Measurements from ENCODE around the gene SLC44A5. TPM values are rescaled to one million over a fixed set of nuclear protein-coding genes. Genes with fewer than 3 reads are reported as not detected.
"Not testable (repeated sequence)": the region's sequence is repeated elsewhere in the genome, so short reads cannot be mapped to it uniquely, and the experiment has no call there.

SLC44A5 gene
- total and polyA plus RNA-seq, 8 donors = 0.12 to 6.7 (median 3.9) TPM; not detected in 3

- 77 to 87% (median 85%) methylated on average over 4 of the region's 4 CpGs for WGBS, 5 donors
- Histone ChIP-seq H3K4me1 (no peaks in the 10 kb centered on the region), H3K9me3 (no peaks in the 10 kb centered on the region), H3K27ac (no peak overlapping the region), H3K36me3 (no peaks in the 10 kb centered on the region), H3K4me3 (no peak overlapping the region), H3K27me3 (peaks cover 0 to 13% (median 0%) of the 10 kb centered on the region in 3 donors)
- intact Hi-C loops (cut with DNase I; ENCODE audit: low total_unique reads) = no loop called here
- TF ChIP-seq EP300 (IDR thresholded peaks at IDR 0.05) = no peak
- TF ChIP-seq POLR2AphosphoS5 (IDR thresholded peaks at IDR 0.05) = no peak
- TF ChIP-seq POLR2A (IDR thresholded peaks at IDR 0.05) = no peak
- no peak for TF ChIP-seq CTCF (IDR thresholded peaks at IDR 0.05)
- no peak for DNase-seq
Observed at GRCh38 chr1:75258351-75258750, 352.6 kb downstream of the SLC44A5 start.

DNA sequence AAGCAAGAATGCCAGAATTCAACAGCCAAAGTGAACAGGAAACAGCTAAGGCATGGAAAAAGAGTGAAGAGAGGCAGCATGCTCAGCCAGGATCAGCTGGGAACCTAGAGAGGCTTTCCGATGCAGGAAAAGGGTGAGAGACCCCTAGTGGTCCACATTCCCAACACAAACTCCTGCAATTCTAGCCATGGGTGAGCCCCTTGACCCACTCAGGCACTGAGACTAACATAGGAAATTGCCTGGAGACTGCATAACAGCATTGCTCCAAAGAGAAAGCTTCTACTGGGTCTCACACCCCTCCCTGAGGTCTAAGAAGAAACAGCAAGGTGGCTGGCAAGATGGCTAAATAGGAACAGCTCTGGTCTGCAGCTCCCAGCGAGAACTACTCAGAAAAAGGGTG is 353.5 kb downstream of the SLC44A5 start:
- DNase-seq = no peak
- 48 to 62% (median 52%) methylated on average over 2 of the region's 2 CpGs for WGBS, 5 donors
- Histone ChIP-seq H3K4me3 (no peak overlapping the region), H3K9me3 (no peaks in the 10 kb centered on the region), H3K27ac (no peak overlapping the region), H3K27me3 (peaks cover 0 to 13% (median 0%) of the 10 kb centered on the region in 3 donors), H3K4me1 (no peaks in the 10 kb centered on the region), H3K36me3 (no peaks in the 10 kb centered on the region)
- TF ChIP-seq POLR2A (IDR thresholded peaks at IDR 0.05) (no peak), EP300 (IDR thresholded peaks at IDR 0.05) (no peak), POLR2AphosphoS5 (IDR thresholded peaks at IDR 0.05) (no peak), CTCF (IDR thresholded peaks at IDR 0.05) (no peak)
- intact Hi-C loops (cut with DNase I; ENCODE audit: low total_unique reads) = no loop called here

- DNase-seq; H3K4me1 ChIP-seq; H3K27ac ChIP-seq; H3K4me3 ChIP-seq; H3K36me3 ChIP-seq; H3K9me3 ChIP-seq; intact Hi-C loops (cut with DNase I; ENCODE audit: low total_unique reads); H3K27me3 ChIP-seq: not testable (repeated sequence)
- 74 to 85% (median 80%) methylated on average over 4 of the region's 4 CpGs for WGBS, 5 donors
Observed at GRCh38 chr1:75250114-75250513, 360.8 kb downstream of the SLC44A5 start.

- no peak for DNase-seq
- no peak overlapping the region for H3K27ac ChIP-seq
- H3K4me3 ChIP-seq = no peak overlapping the region
- no peaks in the 10 kb centered on the region for H3K9me3 ChIP-seq
- H3K4me1 ChIP-seq = no peaks in the 10 kb centered on the region
- TF ChIP-seq POLR2A (IDR thresholded peaks at IDR 0.05) (no peak), EP300 (IDR thresholded peaks at IDR 0.05) (no peak), POLR2AphosphoS5 (IDR thresholded peaks at IDR 0.05) (no peak), CTCF (IDR thresholded peaks at IDR 0.05) (no peak)
- no peaks in the 10 kb centered on the region for H3K36me3 ChIP-seq
- intact Hi-C loops (cut with DNase I; ENCODE audit: low total_unique reads) = no loop called here
- no peaks in the 10 kb centered on the region for H3K27me3 ChIP-seq
Observed at GRCh38 chr1:75245239-75245638, 365.7 kb downstream of the SLC44A5 start.

- Histone ChIP-seq H3K27me3 (no peaks in the 10 kb centered on the region), H3K4me3 (no peak overlapping the region), H3K27ac (no peak overlapping the region), H3K4me1 (no peaks in the 10 kb centered on the region), H3K9me3 (no peaks in the 10 kb centered on the region), H3K36me3 (no peaks in the 10 kb centered on the region)
- intact Hi-C loops (cut with DNase I; ENCODE audit: low total_unique reads) = no loop called here
- TF ChIP-seq POLR2AphosphoS5 (IDR thresholded peaks at IDR 0.05) = no peak
- 65 to 89% (median 82%) methylated on average over 1 of the region's 1 CpG for WGBS, 5 donors
- no peak for DNase-seq
Observed at GRCh38 chr1:75243124-75243523, 367.8 kb downstream of the SLC44A5 start.

DNA sequence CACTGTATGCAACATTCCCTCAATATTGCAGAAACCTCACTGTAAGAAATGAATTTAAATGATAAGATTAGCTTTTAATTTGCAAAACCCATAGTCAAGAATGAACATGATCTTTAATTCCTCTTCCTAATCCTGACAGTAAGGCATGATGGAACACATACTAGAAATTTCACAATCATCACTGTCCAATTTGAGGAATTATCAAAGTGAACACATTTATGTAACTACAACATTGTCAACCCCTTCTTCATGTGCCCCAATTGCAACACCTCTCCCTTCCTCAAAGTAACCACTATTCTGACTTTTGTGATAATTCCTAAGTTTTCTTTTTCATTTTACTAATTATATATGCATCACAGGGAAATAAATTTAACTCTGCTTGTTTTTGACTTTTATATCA is 373.6 kb downstream of the SLC44A5 start:
- no peaks in the 10 kb centered on the region for H3K27me3 ChIP-seq
- TF ChIP-seq POLR2AphosphoS5 (IDR thresholded peaks at IDR 0.05) (no peak), EP300 (IDR thresholded peaks at IDR 0.05) (no peak), CTCF (IDR thresholded peaks at IDR 0.05) (no peak), POLR2A (IDR thresholded peaks at IDR 0.05) (no peak)
- no peaks in the 10 kb centered on the region for H3K9me3 ChIP-seq
- no peak overlapping the region for H3K4me3 ChIP-seq
- intact Hi-C loops (cut with DNase I; ENCODE audit: low total_unique reads) = no loop called here
- no peak for DNase-seq
- H3K27ac ChIP-seq = no peak overlapping the region
- no peaks in the 10 kb centered on the region for H3K4me1 ChIP-seq
- no peaks in the 10 kb centered on the region for H3K36me3 ChIP-seq

Measured in stomach (tissue), 9 donors.